ENCODE results near the gene PLAC9. TPM values are rescaled to one million over a fixed set of nuclear protein-coding genes. Genes with fewer than 3 reads are reported as not detected.

PLAC9 gene
- total RNA-seq, 2 donors from 2014 or later: 42.7 to 123 TPM

- ATAC-seq (ENCODE audit: insufficient number of reproducible peaks, low FRiP score, low read depth) (no peak), DNase-seq (ENCODE audit: low spot score) (no peak)
- no peak overlapping the region for H3K27ac ChIP-seq
- no peak for TF ChIP-seq CTCF (IDR thresholded peaks at IDR 0.05)
- no peak overlapping the region for H3K4me3 ChIP-seq
- peaks cover 23 to 60% of the 10 kb centered on the region in 2 donors for H3K4me1 ChIP-seq (ENCODE audit: control insufficient read depth in 1 of 2, low read depth in 2 of 2)
- no peaks in the 10 kb centered on the region for H3K9me3 ChIP-seq
- no peaks in the 10 kb centered on the region for H3K27me3 ChIP-seq (replicated peaks; ENCODE audit: insufficient read depth)
- H3K36me3 ChIP-seq: peaks cover 11% of the 10 kb centered on the region
Observed at GRCh38 chr10:80170641-80171040, 38.1 kb downstream of the PLAC9 start.

- Histone ChIP-seq H3K36me3 (peaks cover 11% of the 10 kb centered on the region), H3K27me3 (replicated peaks; ENCODE audit: insufficient read depth) (no peaks in the 10 kb centered on the region), H3K9me3 (no peaks in the 10 kb centered on the region), H3K4me3 (no peak overlapping the region), H3K27ac (no peak overlapping the region), H3K4me1 (ENCODE audit: control insufficient read depth in 1 of 2, low read depth in 2 of 2) (peaks cover 17 to 54% of the 10 kb centered on the region in 2 donors)
- DNase-seq (ENCODE audit: low spot score): no peak
- ATAC-seq (ENCODE audit: insufficient number of reproducible peaks, low FRiP score, low read depth): no peak
- no peak for TF ChIP-seq CTCF (IDR thresholded peaks at IDR 0.05)
Observed at GRCh38 chr10:80171248-80171660, 38.7 kb downstream of the PLAC9 start.

GRCh38 chr10:80172896-80173295, 40.4 kb downstream of the PLAC9 start:
- DNase-seq (ENCODE audit: low spot score): no peak
- TF ChIP-seq CTCF (IDR thresholded peaks at IDR 0.05): no peak

GRCh38 chr10:80173466-80173865, 40.9 kb downstream of the PLAC9 start:
- H3K4me3 ChIP-seq: no peak overlapping the region
- no peak overlapping the region for H3K27ac ChIP-seq
- ATAC-seq (ENCODE audit: insufficient number of reproducible peaks, low FRiP score, low read depth): no peak
- no peaks in the 10 kb centered on the region for H3K27me3 ChIP-seq (replicated peaks; ENCODE audit: insufficient read depth)
- peaks cover 11% of the 10 kb centered on the region for H3K36me3 ChIP-seq
- H3K9me3 ChIP-seq: no peaks in the 10 kb centered on the region
- H3K4me1 ChIP-seq (ENCODE audit: control insufficient read depth in 1 of 2, low read depth in 2 of 2): peaks cover 6 to 53% of the 10 kb centered on the region in 2 donors
- DNase-seq (ENCODE audit: low spot score): no peak
- TF ChIP-seq CTCF (IDR thresholded peaks at IDR 0.05): no peak

More at GRCh38 chr10:80172896-80173295, 40.4 kb downstream of the PLAC9 start:
- Histone ChIP-seq H3K4me3 (no peak overlapping the region), H3K27me3 (replicated peaks; ENCODE audit: insufficient read depth) (no peaks in the 10 kb centered on the region), H3K27ac (no peak overlapping the region), H3K9me3 (no peaks in the 10 kb centered on the region), H3K36me3 (peaks cover 11% of the 10 kb centered on the region), H3K4me1 (ENCODE audit: control insufficient read depth in 1 of 2, low read depth in 2 of 2) (peaks cover 8 to 53% of the 10 kb centered on the region in 2 donors)
- ATAC-seq (ENCODE audit: insufficient number of reproducible peaks, low FRiP score, low read depth): no peak

GRCh38 chr10:80174641-80175395, 42.3 kb downstream of the PLAC9 start:
- no peak for TF ChIP-seq CTCF (IDR thresholded peaks at IDR 0.05)

More at GRCh38 chr10:80174641-80175395, 42.3 kb downstream of the PLAC9 start:
- no peaks in the 10 kb centered on the region for H3K9me3 ChIP-seq
- no peak overlapping the region for H3K4me3 ChIP-seq
- no peak for DNase-seq (ENCODE audit: low spot score)
- H3K36me3 ChIP-seq: peaks cover 18% of the 10 kb centered on the region
- H3K27me3 ChIP-seq (replicated peaks; ENCODE audit: insufficient read depth): no peaks in the 10 kb centered on the region
- ATAC-seq (ENCODE audit: insufficient number of reproducible peaks, low FRiP score, low read depth): no peak
- H3K4me1 ChIP-seq (ENCODE audit: control insufficient read depth in 1 of 2, low read depth in 2 of 2): peaks cover 5 to 48% of the 10 kb centered on the region in 2 donors
- no peak overlapping the region for H3K27ac ChIP-seq

Measured in thoracic aorta (tissue), 2 donors.